Breast epithelium (tissue), 3 donors: ENCODE measurements around the gene IFI44L.

ENCODE experiments used
- CTCF ChIP-seq, 3 donors: fragments of 450-650 bp; IDR thresholded peaks; one replicate each; pipeline ENCODE4 v1.5.1; 2016 to 2017; ENCODE audit warnings: antibody characterized with exemption in 3 of 3, mild to moderate bottlenecking in 3 of 3, moderate library complexity in 3 of 3
- POLR2AphosphoS5 ChIP-seq, 3 donors: sonication (generic); formaldehyde crosslinking; IDR thresholded peaks; one replicate each; pipeline ENCODE4 v1.6.1; 2017; ENCODE audit warnings: antibody characterized with exemption in 3 of 3

DNA sequence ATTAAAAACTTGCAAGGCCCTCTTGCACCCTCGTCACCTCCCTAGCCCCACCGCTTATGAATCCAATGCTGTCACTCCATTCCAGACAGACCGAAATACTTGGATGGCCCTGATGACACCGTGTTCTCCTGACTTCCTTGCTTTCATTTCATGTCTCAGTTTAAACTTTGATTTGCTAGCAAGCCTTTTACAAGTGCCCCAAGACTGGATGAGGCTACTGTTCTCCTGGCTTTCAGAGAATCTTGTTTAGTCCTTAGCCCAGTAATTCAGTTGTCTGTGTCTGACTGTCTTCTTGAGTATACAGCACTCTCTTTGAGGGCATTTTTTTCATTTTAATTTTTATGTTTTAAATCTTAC is 824 bp upstream of the IFI44L start:
- no peak for TF ChIP-seq CTCF (IDR thresholded peaks at IDR 0.05)
- TF ChIP-seq POLR2AphosphoS5 (IDR thresholded peaks at IDR 0.05): no peak
